Astrocyte of the cerebellum (primary cell): ENCODE measurements around the gene HSD17B14.
A peak's percentile ranks its signal among the peaks of the same experiment; 100 is the strongest.
"Not testable (repeated sequence)": the region's sequence is repeated elsewhere in the genome, so short reads cannot be mapped to it uniquely, and the experiment has no call there.

Experiments used
- DNase-seq: peaks from one replicate; pipeline ENCODE4 v3.0.0-alpha.2; 2011; ENCODE audit warnings: low read depth
- H3K4me3 ChIP-seq: 2 replicates; pipeline ENCODE4 v1.5.1; 2011; ENCODE audit warnings: mild to moderate bottlenecking, low read depth, low read length, moderate library complexity
- CTCF ChIP-seq: IDR thresholded peaks from 2 replicates; pipeline ENCODE4 v1.5.1; 2012; ENCODE audit warnings: low read length, low read depth, moderate library complexity, mild to moderate bottlenecking; ENCODE audit errors: missing control alignments
- in situ Hi-C: cut with HindIII; loops from 2 replicates; pipeline ENCODE4 v1.10.0; 2017; ENCODE audit warnings: low sequenced_read_pairs

HSD17B14 gene

DNA sequence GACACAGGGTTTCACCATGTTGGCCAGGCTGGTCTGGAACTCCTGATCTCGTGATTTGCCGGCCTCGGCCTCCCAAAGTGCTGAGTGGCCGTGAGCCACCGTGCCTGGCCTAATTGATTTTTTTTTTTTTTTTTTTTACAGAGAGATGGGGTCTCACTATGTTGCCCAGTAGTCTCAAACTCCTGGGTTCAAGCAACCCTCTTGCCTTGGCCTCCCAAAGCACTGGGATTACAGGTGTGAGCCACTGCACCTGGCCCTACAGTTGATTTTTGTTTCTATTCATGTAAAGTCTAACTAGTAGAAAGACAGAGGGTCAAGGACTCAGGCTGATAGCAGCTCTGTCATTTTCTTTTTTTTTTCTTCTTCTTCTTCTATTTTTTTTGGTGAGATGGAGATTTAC lies 59.2 kb downstream of the HSD17B14 start:
- no peak for TF ChIP-seq CTCF
- DNase-seq: no peak
- in situ Hi-C loops: no loop called here
- no peak overlapping the region for H3K4me3 ChIP-seq

DNA sequence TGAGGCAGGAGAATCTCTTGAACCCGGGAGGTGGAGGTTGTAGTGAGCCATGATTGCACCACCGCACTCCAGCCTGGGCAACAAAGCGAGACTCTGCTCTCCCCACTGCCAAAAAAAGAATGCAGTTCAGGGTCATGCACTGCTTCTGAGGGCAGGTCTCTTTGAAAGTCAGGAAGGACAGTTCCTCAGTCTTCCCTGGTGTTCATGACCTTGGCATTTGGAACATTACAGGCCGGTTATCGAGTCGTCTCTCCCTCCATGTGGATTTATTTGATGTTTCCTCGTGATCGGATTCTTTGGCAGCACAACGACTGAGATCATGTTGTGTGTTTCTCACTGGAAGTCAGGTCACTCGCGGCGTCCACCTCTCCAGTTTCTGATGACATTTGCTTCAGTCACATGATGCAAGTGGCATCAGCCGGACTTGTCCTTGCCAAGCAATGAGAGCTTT lies 63.8 kb downstream of the HSD17B14 start:
- no peak for TF ChIP-seq CTCF
- no peak for DNase-seq
- no peak overlapping the region for H3K4me3 ChIP-seq
- in situ Hi-C loops: no loop called here

GRCh38 chr19:48770734-48771472 lies 65.4 kb downstream of the HSD17B14 start:
- in situ Hi-C loops: no loop called here
- TF ChIP-seq CTCF: no peak
- no peak overlapping the region for H3K4me3 ChIP-seq
- DNase-seq: no peak

DNA sequence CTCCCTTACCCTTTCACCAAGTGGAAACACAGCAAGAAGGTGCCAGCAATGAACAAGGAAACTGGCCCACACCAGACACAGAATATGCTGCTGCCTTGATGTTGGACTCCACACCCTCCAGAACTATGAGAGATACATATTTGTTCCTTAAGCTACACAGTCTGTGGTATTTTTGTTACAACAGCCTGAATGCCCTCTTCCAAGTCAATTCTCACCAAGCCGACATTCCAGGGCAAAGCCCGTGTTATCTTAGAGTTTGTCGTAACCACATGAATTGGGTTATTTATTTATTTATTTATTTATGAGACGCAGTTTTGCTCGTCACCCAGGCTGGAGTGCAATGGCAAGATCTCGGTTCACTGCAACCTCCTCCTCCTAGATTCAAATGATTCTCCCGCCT lies 66.0 kb downstream of the HSD17B14 start:
- no peak overlapping the region for H3K4me3 ChIP-seq
- in situ Hi-C loops: no loop called here
- peak; percentile 26 for DNase-seq
- no peak for TF ChIP-seq CTCF

DNA sequence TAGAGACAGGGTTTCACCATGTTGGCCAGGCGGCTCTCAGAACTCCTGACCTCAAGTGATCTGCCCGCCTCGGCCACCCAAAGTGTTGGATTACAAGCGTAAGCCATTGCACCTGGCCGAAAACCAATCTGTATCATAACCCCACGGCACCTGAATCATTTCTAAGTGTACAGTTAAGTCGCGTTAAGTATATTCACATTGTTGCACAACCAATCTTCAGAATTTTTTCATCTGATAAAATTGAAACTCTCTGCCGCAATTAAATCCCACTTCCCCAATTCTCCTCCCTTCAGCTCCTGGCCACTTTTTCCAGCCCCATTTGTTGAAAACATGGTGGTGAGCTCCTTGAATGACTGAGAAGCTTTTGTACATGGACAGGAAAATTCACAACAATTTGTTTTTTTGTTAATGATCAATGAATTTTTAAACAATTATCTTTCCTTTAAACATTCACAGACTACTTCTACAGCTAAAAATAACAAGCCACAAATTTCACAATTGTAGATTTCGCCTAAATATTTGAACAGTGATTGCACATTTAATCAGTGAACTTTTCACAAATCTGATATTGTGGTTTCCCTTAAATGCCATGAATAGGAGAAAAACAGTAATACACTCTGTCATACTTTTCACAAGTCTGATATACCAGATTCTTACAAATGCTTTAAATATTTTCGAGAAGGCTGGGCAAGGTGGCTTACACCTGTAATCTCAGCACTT lies 67.1 kb downstream of the HSD17B14 start:
- in situ Hi-C loops: no loop called here
- no peak overlapping the region for H3K4me3 ChIP-seq
- DNase-seq: no peak
- no peak for TF ChIP-seq CTCF

- H3K4me3 ChIP-seq, in situ Hi-C loops, DNase-seq: not testable (repeated sequence)
Measured at GRCh38 chr19:48768171-48768753, 68.0 kb downstream of the HSD17B14 start.

- in situ Hi-C loops, DNase-seq, H3K4me3 ChIP-seq: not testable (repeated sequence)
Measured at GRCh38 chr19:48765816-48766215, 70.5 kb downstream of the HSD17B14 start.
